ENCODE data around the gene GREB1L. TPM values are rescaled to one million over a fixed set of nuclear protein-coding genes. Genes with fewer than 3 reads are reported as not detected.

GREB1L gene
- total and polyA plus RNA-seq, 2 donors: 0.09 to 0.50 TPM

- no peaks in the 10 kb centered on the region for H3K36me3 ChIP-seq (ENCODE audit: control insufficient read depth in 2 of 2, insufficient read depth in 2 of 2, low read length in 1 of 2)
- H3K27me3 ChIP-seq (ENCODE audit: control insufficient read depth in 2 of 2, insufficient read depth in 1 of 2, low read length in 1 of 2): no peaks in the 10 kb centered on the region
- H3K27ac ChIP-seq (ENCODE audit: low read depth in 1 of 2, low read length in 1 of 2): no peak overlapping the region
- H3K4me1 ChIP-seq (ENCODE audit: control insufficient read depth in 2 of 2, insufficient read depth in 2 of 2, low read length in 2 of 2): no peaks in the 10 kb centered on the region
- H3K4me3 ChIP-seq (ENCODE audit: low read length in 2 of 2): no peak overlapping the region
- DNase-seq (ENCODE audit: low read depth in 6 of 9, low spot score in 9 of 9): no peak
- WGBS: 92% methylated on average over 6 of the region's 6 CpGs
- H3K9me3 ChIP-seq (ENCODE audit: control insufficient read depth in 2 of 2, insufficient read depth in 1 of 2, low read length in 1 of 2): no peaks in the 10 kb centered on the region
These were observed 88.2 kb downstream of the GREB1L start for GRCh38 chr18:21330122-21330701.

DNA sequence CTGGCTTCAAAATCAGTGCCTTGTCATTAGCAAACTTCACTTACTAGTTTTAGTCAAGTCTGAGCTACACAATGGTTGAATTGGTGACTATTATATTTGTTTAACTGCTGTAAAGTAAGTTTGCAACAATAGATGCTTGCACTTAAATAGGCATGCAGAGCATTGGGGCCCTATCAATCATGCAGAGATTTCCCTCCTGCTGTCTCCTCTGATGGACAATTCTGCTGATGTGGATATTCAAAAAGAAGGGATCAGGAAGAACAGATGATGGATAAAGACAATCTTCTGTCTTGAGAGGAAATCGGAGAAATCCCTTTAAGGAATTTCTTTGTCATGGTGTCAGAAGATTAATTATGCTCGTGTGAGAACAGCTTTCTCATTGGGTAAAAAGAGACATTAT lies 89.0 kb downstream of the GREB1L start:
- DNase-seq (ENCODE audit: low read depth in 6 of 9, low spot score in 9 of 9): no peak
- Histone ChIP-seq H3K4me3 (ENCODE audit: low read length in 2 of 2) (no peak overlapping the region), H3K9me3 (ENCODE audit: control insufficient read depth in 2 of 2, insufficient read depth in 1 of 2, low read length in 1 of 2) (no peaks in the 10 kb centered on the region), H3K4me1 (ENCODE audit: control insufficient read depth in 2 of 2, insufficient read depth in 2 of 2, low read length in 2 of 2) (no peaks in the 10 kb centered on the region), H3K27me3 (ENCODE audit: control insufficient read depth in 2 of 2, insufficient read depth in 1 of 2, low read length in 1 of 2) (no peaks in the 10 kb centered on the region), H3K27ac (ENCODE audit: low read depth in 1 of 2, low read length in 1 of 2) (no peak overlapping the region), H3K36me3 (ENCODE audit: control insufficient read depth in 2 of 2, insufficient read depth in 2 of 2, low read length in 1 of 2) (no peaks in the 10 kb centered on the region)
- 94% methylated on average over 2 of the region's 2 CpGs for WGBS

DNA sequence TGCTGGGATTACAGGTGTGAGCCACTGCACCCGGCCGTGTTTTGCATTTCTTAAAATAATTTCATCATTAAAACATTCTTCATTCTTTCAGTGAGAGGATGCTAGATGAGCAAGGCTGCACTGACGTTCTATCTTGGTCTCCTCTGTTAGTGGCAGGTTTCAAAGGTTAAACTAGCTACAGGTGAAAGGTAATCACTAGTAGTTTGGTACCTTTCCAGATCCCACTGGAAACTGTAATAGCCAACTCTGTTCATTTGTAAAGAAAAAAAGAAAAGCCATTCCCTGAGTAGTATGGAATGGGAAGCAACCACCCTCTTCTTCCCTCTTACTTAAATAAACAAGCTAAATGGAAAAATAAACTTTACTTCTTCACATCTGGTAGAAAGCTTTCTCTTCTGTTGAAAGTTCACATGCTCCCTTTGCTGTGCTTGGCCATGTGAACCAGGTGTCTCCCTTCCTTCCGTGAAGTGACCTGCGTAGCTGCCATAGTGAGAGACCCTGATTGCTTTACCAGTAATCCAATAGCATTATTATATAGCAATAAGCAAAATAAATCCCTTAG lies 94.0 kb downstream of the GREB1L start:
- Histone ChIP-seq H3K4me1 (ENCODE audit: control insufficient read depth in 2 of 2, insufficient read depth in 2 of 2, low read length in 2 of 2) (no peaks in the 10 kb centered on the region), H3K36me3 (ENCODE audit: control insufficient read depth in 2 of 2, insufficient read depth in 2 of 2, low read length in 1 of 2) (no peaks in the 10 kb centered on the region), H3K4me3 (ENCODE audit: low read length in 2 of 2) (no peak overlapping the region), H3K27ac (ENCODE audit: low read depth in 1 of 2, low read length in 1 of 2) (no peak overlapping the region), H3K9me3 (ENCODE audit: control insufficient read depth in 2 of 2, insufficient read depth in 1 of 2, low read length in 1 of 2) (no peaks in the 10 kb centered on the region), H3K27me3 (ENCODE audit: control insufficient read depth in 2 of 2, insufficient read depth in 1 of 2, low read length in 1 of 2) (no peaks in the 10 kb centered on the region)
- no peak for DNase-seq (ENCODE audit: low read depth in 6 of 9, low spot score in 9 of 9)
- WGBS: 93% methylated on average over 5 of the region's 5 CpGs

- WGBS: 93% methylated on average over 2 of the region's 2 CpGs
- Histone ChIP-seq H3K27ac (ENCODE audit: low read depth in 1 of 2, low read length in 1 of 2) (no peak overlapping the region), H3K36me3 (ENCODE audit: control insufficient read depth in 2 of 2, insufficient read depth in 2 of 2, low read length in 1 of 2) (no peaks in the 10 kb centered on the region), H3K9me3 (ENCODE audit: control insufficient read depth in 2 of 2, insufficient read depth in 1 of 2, low read length in 1 of 2) (no peaks in the 10 kb centered on the region), H3K4me1 (ENCODE audit: control insufficient read depth in 2 of 2, insufficient read depth in 2 of 2, low read length in 2 of 2) (no peaks in the 10 kb centered on the region), H3K4me3 (ENCODE audit: low read length in 2 of 2) (no peak overlapping the region), H3K27me3 (ENCODE audit: control insufficient read depth in 2 of 2, insufficient read depth in 1 of 2, low read length in 1 of 2) (no peaks in the 10 kb centered on the region)
- no peak for DNase-seq (ENCODE audit: low read depth in 6 of 9, low spot score in 9 of 9)
These were observed 94.8 kb downstream of the GREB1L start for GRCh38 chr18:21336846-21337245.

DNA sequence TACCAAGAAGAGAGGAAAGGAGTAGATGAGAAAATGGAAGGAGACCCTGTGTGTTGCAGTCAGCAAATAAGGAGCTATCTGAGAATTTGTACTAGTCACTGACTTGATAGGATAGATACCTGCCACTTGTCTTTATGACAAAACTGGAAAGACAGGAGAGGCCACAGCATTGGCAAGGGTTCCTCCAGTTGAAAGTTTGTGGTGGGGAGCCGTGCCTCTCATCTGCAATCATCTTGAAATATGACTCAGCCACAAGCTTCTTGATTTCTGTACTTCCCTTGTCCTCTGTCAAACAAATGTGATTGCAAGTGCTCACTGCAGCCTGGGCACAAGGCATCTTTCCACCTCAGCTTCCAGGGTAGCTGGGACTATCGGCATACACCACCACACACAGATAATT lies 99.1 kb downstream of the GREB1L start:
- no peak overlapping the region for H3K27ac ChIP-seq (ENCODE audit: low read depth in 1 of 2, low read length in 1 of 2)
- no peaks in the 10 kb centered on the region for H3K36me3 ChIP-seq (ENCODE audit: control insufficient read depth in 2 of 2, insufficient read depth in 2 of 2, low read length in 1 of 2)
- H3K4me3 ChIP-seq (ENCODE audit: low read length in 2 of 2): no peak overlapping the region
- H3K9me3 ChIP-seq (ENCODE audit: control insufficient read depth in 2 of 2, insufficient read depth in 1 of 2, low read length in 1 of 2): no peaks in the 10 kb centered on the region
- WGBS: 81% methylated on average over 2 of the region's 2 CpGs
- H3K27me3 ChIP-seq (ENCODE audit: control insufficient read depth in 2 of 2, insufficient read depth in 1 of 2, low read length in 1 of 2): no peaks in the 10 kb centered on the region
- H3K4me1 ChIP-seq (ENCODE audit: control insufficient read depth in 2 of 2, insufficient read depth in 2 of 2, low read length in 2 of 2): no peaks in the 10 kb centered on the region
- DNase-seq (ENCODE audit: low read depth in 6 of 9, low spot score in 9 of 9): no peak

- DNase-seq (ENCODE audit: low read depth in 6 of 9, low spot score in 9 of 9): no peak
- WGBS: 92% methylated on average over 1 of the region's 1 CpG
- Histone ChIP-seq H3K9me3 (ENCODE audit: control insufficient read depth in 2 of 2, insufficient read depth in 1 of 2, low read length in 1 of 2) (no peaks in the 10 kb centered on the region), H3K36me3 (ENCODE audit: control insufficient read depth in 2 of 2, insufficient read depth in 2 of 2, low read length in 1 of 2) (no peaks in the 10 kb centered on the region), H3K27ac (ENCODE audit: low read depth in 1 of 2, low read length in 1 of 2) (no peak overlapping the region), H3K4me1 (ENCODE audit: control insufficient read depth in 2 of 2, insufficient read depth in 2 of 2, low read length in 2 of 2) (no peaks in the 10 kb centered on the region), H3K27me3 (ENCODE audit: control insufficient read depth in 2 of 2, insufficient read depth in 1 of 2, low read length in 1 of 2) (no peaks in the 10 kb centered on the region), H3K4me3 (ENCODE audit: low read length in 2 of 2) (no peak overlapping the region)
These were observed 100.3 kb downstream of the GREB1L start for GRCh38 chr18:21342372-21342771.

- no peak overlapping the region for H3K27ac ChIP-seq (ENCODE audit: low read depth in 1 of 2, low read length in 1 of 2)
- H3K27me3 ChIP-seq (ENCODE audit: control insufficient read depth in 2 of 2, insufficient read depth in 1 of 2, low read length in 1 of 2): no peaks in the 10 kb centered on the region
- 94% methylated on average over 1 of the region's 1 CpG for whole genome bisulfite sequencing
- no peaks in the 10 kb centered on the region for H3K4me1 ChIP-seq (ENCODE audit: control insufficient read depth in 2 of 2, insufficient read depth in 2 of 2, low read length in 2 of 2)
- DNase-seq (ENCODE audit: low read depth in 6 of 9, low spot score in 9 of 9): no peak
- H3K4me3 ChIP-seq (ENCODE audit: low read length in 2 of 2): no peak overlapping the region
- H3K9me3 ChIP-seq (ENCODE audit: control insufficient read depth in 2 of 2, insufficient read depth in 1 of 2, low read length in 1 of 2): no peaks in the 10 kb centered on the region
- no peaks in the 10 kb centered on the region for H3K36me3 ChIP-seq (ENCODE audit: control insufficient read depth in 2 of 2, insufficient read depth in 2 of 2, low read length in 1 of 2)
These were observed 102.8 kb downstream of the GREB1L start for GRCh38 chr18:21344860-21345259.

DNA sequence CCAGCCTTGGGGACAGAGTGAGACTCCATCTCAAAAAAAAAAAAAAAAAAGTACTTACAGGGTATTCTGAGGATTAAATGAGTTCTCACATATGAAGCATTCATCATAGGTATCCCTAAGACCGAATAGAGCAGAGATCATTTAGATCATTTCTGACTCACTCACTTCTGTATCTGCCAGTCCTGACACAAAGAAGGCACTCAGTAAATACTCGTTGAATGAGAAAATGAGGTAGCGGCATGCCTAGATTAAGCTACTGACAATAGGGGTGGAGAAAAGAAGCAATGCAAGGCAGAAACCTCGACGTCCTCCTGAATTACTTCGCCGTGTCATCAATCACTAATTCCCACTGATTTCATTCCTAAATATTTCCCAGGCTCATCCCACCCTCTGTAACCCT lies 103.8 kb downstream of the GREB1L start:
- no peak overlapping the region for H3K4me3 ChIP-seq (ENCODE audit: low read length in 2 of 2)
- no peaks in the 10 kb centered on the region for H3K36me3 ChIP-seq (ENCODE audit: control insufficient read depth in 2 of 2, insufficient read depth in 2 of 2, low read length in 1 of 2)
- H3K27me3 ChIP-seq (ENCODE audit: control insufficient read depth in 2 of 2, insufficient read depth in 1 of 2, low read length in 1 of 2): no peaks in the 10 kb centered on the region
- no peaks in the 10 kb centered on the region for H3K9me3 ChIP-seq (ENCODE audit: control insufficient read depth in 2 of 2, insufficient read depth in 1 of 2, low read length in 1 of 2)
- DNase-seq (ENCODE audit: low read depth in 6 of 9, low spot score in 9 of 9): no peak
- 59% methylated on average over 7 of the region's 7 CpGs for WGBS
- no peak overlapping the region for H3K27ac ChIP-seq (ENCODE audit: low read depth in 1 of 2, low read length in 1 of 2)
- H3K4me1 ChIP-seq (ENCODE audit: control insufficient read depth in 2 of 2, insufficient read depth in 2 of 2, low read length in 2 of 2): no peaks in the 10 kb centered on the region

GRCh38 chr18:21359746-21360145 lies 117.7 kb downstream of the GREB1L start:
- no peaks in the 10 kb centered on the region for H3K4me1 ChIP-seq (ENCODE audit: control insufficient read depth in 2 of 2, insufficient read depth in 2 of 2, low read length in 2 of 2)
- no peak for DNase-seq (ENCODE audit: low read depth in 6 of 9, low spot score in 9 of 9)
- no peak overlapping the region for H3K4me3 ChIP-seq (ENCODE audit: low read length in 2 of 2)
- no peaks in the 10 kb centered on the region for H3K36me3 ChIP-seq (ENCODE audit: control insufficient read depth in 2 of 2, insufficient read depth in 2 of 2, low read length in 1 of 2)
- H3K27me3 ChIP-seq (ENCODE audit: control insufficient read depth in 2 of 2, insufficient read depth in 1 of 2, low read length in 1 of 2): no peaks in the 10 kb centered on the region
- H3K27ac ChIP-seq (ENCODE audit: low read depth in 1 of 2, low read length in 1 of 2): no peak overlapping the region
- H3K9me3 ChIP-seq (ENCODE audit: control insufficient read depth in 2 of 2, insufficient read depth in 1 of 2, low read length in 1 of 2): no peaks in the 10 kb centered on the region

All from thymus (tissue), 11 donors.